NCI-H146 (cell line): Measurements from ENCODE around the gene ZNF655.
"Not testable (repeated sequence)": the region's sequence is repeated elsewhere in the genome, so short reads cannot be mapped to it uniquely, and the experiment has no call there.

ENCODE experiments used
- DNase-seq: peaks from one replicate; lab custom pipeline; 2025; lab: John Stamatoyannopoulos, UW

The ZNF655 gene

GRCh38 chr7:99558306-99559174 lies at the start of gene ZNF655:
Gene ZNF655 (plus strand): TSS chr7:99558642. CDS start chr7:99560560, 1,918 bp downstream.
- DNase-seq = peak; percentile 94

GRCh38 chr7:99514050-99514449 lies 44.4 kb upstream of the ZNF655 start:
- DNase-seq = no peak

GRCh38 chr7:99521399-99521798 lies 37.0 kb upstream of the ZNF655 start:
- DNase-seq = no peak

GRCh38 chr7:99525713-99526440 lies 32.6 kb upstream of the ZNF655 start:
- no peak for DNase-seq

- DNase-seq = no peak
These were observed 27.1 kb upstream of the ZNF655 start for GRCh38 chr7:99531354-99531765.

GRCh38 chr7:99535667-99536066 lies 22.8 kb upstream of the ZNF655 start:
- no peak for DNase-seq

GRCh38 chr7:99539213-99539811 lies 19.1 kb upstream of the ZNF655 start:
- DNase-seq = no peak

- DNase-seq = no peak
These were observed 17.9 kb upstream of the ZNF655 start for GRCh38 chr7:99540542-99540941.

GRCh38 chr7:99541212-99541611 lies 17.2 kb upstream of the ZNF655 start:
- DNase-seq = no peak

GRCh38 chr7:99543081-99543671 lies 15.3 kb upstream of the ZNF655 start:
- no peak for DNase-seq

GRCh38 chr7:99543916-99544315 lies 14.5 kb upstream of the ZNF655 start:
- DNase-seq = no peak

GRCh38 chr7:99545308-99545707 lies 13.1 kb upstream of the ZNF655 start:
- DNase-seq = not testable (repeated sequence)

- not testable (repeated sequence) for DNase-seq
These were observed 8.9 kb upstream of the ZNF655 start for GRCh38 chr7:99549545-99549944.

- DNase-seq = no peak
These were observed 7.1 kb upstream of the ZNF655 start for GRCh38 chr7:99551334-99551733.

GRCh38 chr7:99551767-99552463 lies 6.5 kb upstream of the ZNF655 start, which contains the start of gene FAM200A:
Gene FAM200A (minus strand): TSS chr7:99552114. CDS start chr7:99548407, 3,707 bp downstream.
- peak; percentile 91 for DNase-seq

- no peak for DNase-seq
These were observed 5.4 kb upstream of the ZNF655 start for GRCh38 chr7:99553039-99553438.

GRCh38 chr7:99554939-99555338 lies 3.5 kb upstream of the ZNF655 start:
- no peak for DNase-seq

GRCh38 chr7:99557196-99557607 lies 1.2 kb upstream of the ZNF655 start:
- no peak for DNase-seq

GRCh38 chr7:99557940-99558305 lies 519 bp upstream of the ZNF655 start:
- DNase-seq = no peak

- no peak for DNase-seq
These were observed 903 bp downstream of the ZNF655 start for GRCh38 chr7:99559175-99559915.
